HepG2 (cell line): ENCODE results near the gene PEX13. TPM values are rescaled to one million over a fixed set of nuclear protein-coding genes. Genes with fewer than 3 reads are reported as not detected.
A peak's percentile ranks its signal among the peaks of the same experiment; 100 is the strongest.

Experiments
- BCLAF1 ChIP-seq: fragments of 450-650 bp; IDR thresholded peaks from 2 replicates; pipeline ENCODE4 v1.6.1; 2017; ENCODE audit warnings: mild to moderate bottlenecking
- BORCS8-MEF2B ChIP-seq: sonication (generic); formaldehyde crosslinking; IDR thresholded peaks from 2 replicates; pipeline ENCODE4 v1.8.0; 2022; ENCODE audit warnings: mild to moderate bottlenecking, missing genetic modification reagents
- EEA1 ChIP-seq: sonication (generic); formaldehyde crosslinking; IDR thresholded peaks from 2 replicates; pipeline ENCODE4 v1.5.1; 2020; ENCODE audit warnings: mild to moderate bottlenecking, missing genetic modification reagents, borderline replicate concordance
- IKZF5 ChIP-seq: IDR thresholded peaks from 2 replicates; pipeline ENCODE4 v1.6.1; 2018; ENCODE audit warnings: missing genetic modification reagents, mild to moderate bottlenecking, missing compliant biosample characterization
- SKIL ChIP-seq: sonication (generic); formaldehyde crosslinking; IDR thresholded peaks from 2 replicates; pipeline ENCODE4 v1.8.0; 2022; ENCODE audit warnings: missing genetic modification reagents, mild to moderate bottlenecking, moderate library complexity, borderline replicate concordance
- SNAPC4 ChIP-seq: sonication (generic); formaldehyde crosslinking; IDR thresholded peaks from 2 replicates; pipeline ENCODE4 v1.4.0; 2020; ENCODE audit warnings: mild to moderate bottlenecking, missing genetic modification reagents
- THAP9 ChIP-seq: sonication (generic); formaldehyde crosslinking; IDR thresholded peaks from 2 replicates; pipeline ENCODE4; 2020; ENCODE audit warnings: missing genetic modification reagents, mild to moderate bottlenecking, borderline replicate concordance
- U2AF2 ChIP-seq: fragments of 200-400 bp; formaldehyde crosslinking; IDR thresholded peaks from 2 replicates; pipeline ENCODE4 v1.6.1; 2017; ENCODE audit warnings: low read depth, mild to moderate bottlenecking, low read length
- ZBTB34 ChIP-seq: sonication (generic); formaldehyde crosslinking; IDR thresholded peaks from 2 replicates; pipeline ENCODE4 v1.8.0; 2022; ENCODE audit warnings: mild to moderate bottlenecking, missing genetic modification reagents
- ZNF678 ChIP-seq: sonication (generic); formaldehyde crosslinking; IDR thresholded peaks from 2 replicates; pipeline ENCODE4 v1.4.0; 2020; ENCODE audit warnings: mild to moderate bottlenecking, missing genetic modification reagents
- polyA plus RNA-seq, 8 experiments: library from polyadenylated mRNA; depleted of rRNA in 3 of 8; stranded (reverse) in 7 of 8; unstranded in 1 of 8; fragments of >200 nt; fragmentation: Illumina TruSeq in 4 of 8; extraction: Trizol in 4 of 8; gene quantifications; 2 replicates each; pipeline versions ENCODE4 v1.2.1 to v1.2.3, GENCODE V29; 2011 to 2016; ENCODE audit warnings: low read depth in 4 of 8, missing spikeins in 1 of 8, mixed read lengths in 1 of 8; ENCODE audit not compliant: insufficient read depth in 1 of 8
- total RNA-seq, 5 experiments: library from RNA; depleted of rRNA; stranded (reverse); fragments of >200 nt; fragmentation: Illumina TruSeq; extraction: Trizol; gene quantifications; 2 replicates each; pipeline ENCODE4 v1.2.3, GENCODE V29; 2016; ENCODE audit warnings: low read depth in 1 of 5

PEX13 gene
- total and polyA plus RNA-seq, 2 of the 13 experiments (the other 11 are each of a cell fraction or from before 2014, with no cell fraction given) = 47.9 to 75.9 TPM

- TF ChIP-seq THAP9 (CRISPR knock-in tag) = peak; percentile 83; the same call in 1 of the 2 replicates
- TF ChIP-seq EEA1 (CRISPR knock-in tag) = peak; percentile 46
- TF ChIP-seq ZNF678 (CRISPR knock-in tag) = no peak
- TF ChIP-seq ZBTB34 (CRISPR knock-in tag) = no peak; the same call in 1 of the 2 replicates
- TF ChIP-seq IKZF5 = peak; percentile 90
- no peak for TF ChIP-seq U2AF2
- no peak for TF ChIP-seq SNAPC4 (CRISPR knock-in tag)
- peak; percentile 17; the same call in 1 of the 2 replicates for TF ChIP-seq BORCS8-MEF2B
- no peak for TF ChIP-seq BCLAF1
- TF ChIP-seq SKIL (CRISPR knock-in tag) = no peak; the same call in 1 of the 2 replicates
Measured at GRCh38 chr2:61017556-61018317, at the start of gene PEX13, which contains the start of gene PUS10 (continued).
